HG02938 (cell line): ENCODE measurements around the gene PKD2.
"Not testable (repeated sequence)": the region's sequence is repeated elsewhere in the genome, so short reads cannot be mapped to it uniquely, and the experiment has no call there.

Experiments used
- ATAC-seq: cut with Tn5 transposase; IDR thresholded peaks from one replicate; pipeline ENCODE4 v1.9.1; 2021; ENCODE audit warnings: mild to moderate bottlenecking, moderate library complexity; ENCODE audit not compliant: unreplicated experiment

Gene PKD2

GRCh38 chr4:88025868-88026661 lies 18.6 kb downstream of the PKD2 start:
- ATAC-seq: not testable (repeated sequence)

GRCh38 chr4:88027611-88028608 lies 20.5 kb downstream of the PKD2 start:
- no peak for ATAC-seq

GRCh38 chr4:88028946-88029345 lies 21.5 kb downstream of the PKD2 start:
- ATAC-seq: no peak

- ATAC-seq: no peak
Observed at GRCh38 chr4:88029556-88029955, 22.1 kb downstream of the PKD2 start.

GRCh38 chr4:88030565-88031310 lies 23.3 kb downstream of the PKD2 start:
- ATAC-seq: no peak

- peak; percentile 68 for ATAC-seq
Observed at GRCh38 chr4:88033309-88033708, 25.9 kb downstream of the PKD2 start.

- no peak for ATAC-seq
Observed at GRCh38 chr4:88035292-88035691, 27.9 kb downstream of the PKD2 start.

GRCh38 chr4:88037447-88037846 lies 30.0 kb downstream of the PKD2 start:
- no peak for ATAC-seq

- no peak for ATAC-seq
Observed at GRCh38 chr4:88037936-88038335, 30.5 kb downstream of the PKD2 start.

- ATAC-seq: no peak
Observed at GRCh38 chr4:88040707-88041106, 33.3 kb downstream of the PKD2 start.

- no peak for ATAC-seq
Observed at GRCh38 chr4:88041626-88042025, 34.2 kb downstream of the PKD2 start.

GRCh38 chr4:88043001-88043400 lies 35.6 kb downstream of the PKD2 start:
- no peak for ATAC-seq

GRCh38 chr4:88043586-88044340 lies 36.3 kb downstream of the PKD2 start:
- no peak for ATAC-seq

GRCh38 chr4:88045021-88045420 lies 37.6 kb downstream of the PKD2 start:
- ATAC-seq: no peak

GRCh38 chr4:88054229-88054628 lies 46.8 kb downstream of the PKD2 start:
- no peak for ATAC-seq

GRCh38 chr4:88054901-88055300 lies 47.5 kb downstream of the PKD2 start:
- ATAC-seq: no peak

GRCh38 chr4:88058295-88058694 lies 50.9 kb downstream of the PKD2 start:
- no peak for ATAC-seq

GRCh38 chr4:88059766-88060165 lies 52.3 kb downstream of the PKD2 start:
- ATAC-seq: no peak

- ATAC-seq: no peak
Observed at GRCh38 chr4:88060431-88060830, 53.0 kb downstream of the PKD2 start.

- ATAC-seq: no peak
Observed at GRCh38 chr4:88062311-88062710, 54.9 kb downstream of the PKD2 start.
